Smooth muscle cell (in vitro differentiated cells): ENCODE results near the gene PCAT6. TPM values are rescaled to one million over a fixed set of nuclear protein-coding genes. Genes with fewer than 3 reads are reported as not detected.

Source experiments
- DNase-seq: peaks from one replicate; lab custom pipeline; 2025; ENCODE audit not compliant: unreplicated experiment; lab: John Stamatoyannopoulos, UW
- H2AFZ ChIP-seq: fragments of 200-600 bp; sonication (generic); 2 replicates; pipeline ENCODE4 v1.6.0; 2016; ENCODE audit warnings: antibody characterized with exemption, low read depth, mild to moderate bottlenecking
- H3F3A ChIP-seq: fragments of 200-600 bp; sonication (generic); 2 replicates; pipeline ENCODE4 v1.6.0; 2017; ENCODE audit warnings: antibody characterized with exemption, low read depth
- H3K27ac ChIP-seq: fragments of 200-600 bp; sonication (generic); 2 replicates; pipeline ENCODE4 v1.5.1; 2016; ENCODE audit warnings: low read depth, mild to moderate bottlenecking
- H3K27me3 ChIP-seq: fragments of 200-600 bp; sonication (generic); 2 replicates; pipeline ENCODE4 v1.6.1; 2016; ENCODE audit warnings: low read depth, mild to moderate bottlenecking
- H3K36me3 ChIP-seq: fragments of 200-600 bp; sonication (generic); 2 replicates; pipeline ENCODE4 v1.5.1; 2016; ENCODE audit warnings: low read depth
- H3K4me1 ChIP-seq: fragments of 200-600 bp; sonication (generic); 2 replicates; pipeline ENCODE4 v1.5.1; 2016; ENCODE audit warnings: low read depth
- H3K4me2 ChIP-seq: fragments of 200-600 bp; sonication (generic); 2 replicates; pipeline ENCODE4 v1.6.0; 2016; ENCODE audit warnings: mild to moderate bottlenecking
- H3K4me3 ChIP-seq: fragments of 200-600 bp; sonication (generic); 2 replicates; pipeline ENCODE4 v1.5.1; 2016; ENCODE audit warnings: mild to moderate bottlenecking
- H3K79me2 ChIP-seq: fragments of 200-600 bp; sonication (generic); 2 replicates; pipeline ENCODE4 v1.6.0; 2016; ENCODE audit warnings: low read depth, mild to moderate bottlenecking
- H3K9ac ChIP-seq: fragments of 200-600 bp; sonication (generic); 2 replicates; pipeline ENCODE4 v1.6.0; 2016; ENCODE audit warnings: low read depth
- H3K9me3 ChIP-seq: fragments of 200-600 bp; sonication (generic); replicated peaks from 2 replicates; pipeline ENCODE4 v1.5.1; 2016; ENCODE audit warnings: low read depth
- H4K20me1 ChIP-seq: fragments of 200-600 bp; sonication (generic); 2 replicates; pipeline ENCODE4 v1.6.0; 2016; ENCODE audit warnings: low read depth
- CTCF ChIP-seq: fragments of 200-600 bp; sonication (generic); IDR thresholded peaks from 2 replicates; pipeline ENCODE4 v1.5.1; 2017; ENCODE audit warnings: borderline replicate concordance, mild to moderate bottlenecking, antibody characterized with exemption; ENCODE audit not compliant: insufficient read depth, poor library complexity, severe bottlenecking
- WGBS: methylation state at CpG from one replicate; pipeline ENCODE4 v1.1.7; 2016; ENCODE audit warnings: low lambda C conversion rate; 5-methylcytosine and 5-hydroxymethylcytosine counted together
- polyA plus RNA-seq: library from polyadenylated mRNA; unstranded; fragments of >200 nt; fragmentation: Nextera tagmentation; extraction: Ambion mirVana; gene quantifications from 2 replicates; pipeline ENCODE4 v1.2.1, GENCODE V29; 2016
- total RNA-seq: library from RNA; depleted of rRNA; stranded (reverse); fragments of >200 nt; gene quantifications from 2 replicates; pipeline ENCODE4 v1.2.3, GENCODE V29; 2014

Gene PCAT6
- total and polyA plus RNA-seq, 2 experiments from 2014 or later = 13.0 to 30.1 TPM

DNA sequence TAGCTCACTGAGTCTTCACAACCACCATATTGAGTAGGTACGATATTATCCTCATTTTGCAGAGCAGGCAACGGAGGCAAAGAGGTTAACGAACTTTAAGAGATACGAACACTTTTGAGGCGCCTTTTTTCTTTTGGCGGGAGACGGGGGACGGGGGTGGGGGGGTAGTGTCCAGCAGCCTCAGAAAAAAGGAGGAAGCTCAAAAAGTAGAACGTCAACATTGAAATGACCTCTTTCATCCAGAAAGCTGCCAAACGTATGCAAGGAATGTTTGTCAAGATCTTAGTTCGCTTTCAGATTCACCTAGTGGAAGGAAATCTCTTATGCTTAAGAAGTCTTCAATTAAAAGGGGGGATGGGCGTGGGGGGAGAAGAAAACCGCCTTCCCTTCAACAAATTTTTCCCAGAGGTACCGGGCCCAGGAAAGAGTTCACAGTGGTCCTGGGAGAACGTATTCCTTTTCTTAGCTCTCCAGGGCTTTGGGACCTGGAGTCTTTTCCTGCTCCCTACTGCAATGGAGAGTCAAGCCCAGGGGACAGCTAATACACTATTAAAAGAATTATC, 1.1 kb upstream of the PCAT6 start:
- peak overlapping the region; percentile 95 for H3K4me2 ChIP-seq
- H3K27ac ChIP-seq = peak overlapping the region; percentile 96
- H3K9ac ChIP-seq = no peak overlapping the region
- no peak for TF ChIP-seq CTCF
- no peaks in the 10 kb centered on the region for H3K36me3 ChIP-seq
- peaks cover 38% of the 10 kb centered on the region for H3K79me2 ChIP-seq
- peaks cover 13% of the 10 kb centered on the region for H3F3A ChIP-seq
- peak overlapping the region; percentile 76 for H3K4me3 ChIP-seq
- H2AFZ ChIP-seq = peak overlapping the region; percentile 99
- H3K9me3 ChIP-seq = no peaks in the 10 kb centered on the region
- WGBS = 46% methylated on average over 15 of the region's 15 CpGs
- H4K20me1 ChIP-seq = peaks cover 27% of the 10 kb centered on the region
- DNase-seq = no peak
- no peaks in the 10 kb centered on the region for H3K27me3 ChIP-seq
- peaks cover 48% of the 10 kb centered on the region for H3K4me1 ChIP-seq

GRCh38 chr1:202810193-202810614, 550 bp upstream of the PCAT6 start:
- no peaks in the 10 kb centered on the region for H3K9me3 ChIP-seq
- peaks cover 22% of the 10 kb centered on the region for H4K20me1 ChIP-seq
- H3F3A ChIP-seq = peaks cover 13% of the 10 kb centered on the region
- peak overlapping the region; percentile 96 for H3K27ac ChIP-seq
- peaks cover 32% of the 10 kb centered on the region for H3K79me2 ChIP-seq
- H3K4me2 ChIP-seq = peak overlapping the region; percentile 95
- peaks cover 43% of the 10 kb centered on the region for H3K4me1 ChIP-seq
- no peaks in the 10 kb centered on the region for H3K36me3 ChIP-seq
- no peak for TF ChIP-seq CTCF
- no peak for DNase-seq
- no peaks in the 10 kb centered on the region for H3K27me3 ChIP-seq
- WGBS = 8% methylated on average over 13 of the region's 13 CpGs
- H3K4me3 ChIP-seq = peak overlapping the region; percentile 76
- peak overlapping the region; percentile 94 for H3K9ac ChIP-seq
- H2AFZ ChIP-seq = peak overlapping the region; percentile 99

GRCh38 chr1:202811296-202812175, 782 bp downstream of the PCAT6 start:
- peak overlapping the region; percentile 95 for H3K4me2 ChIP-seq
- H3K9me3 ChIP-seq = no peaks in the 10 kb centered on the region
- TF ChIP-seq CTCF = no peak
- peak overlapping the region; percentile 76 for H3K4me3 ChIP-seq
- peaks cover 13% of the 10 kb centered on the region for H3F3A ChIP-seq
- peak overlapping the region; percentile 76 for H2AFZ ChIP-seq
- no peaks in the 10 kb centered on the region for H3K36me3 ChIP-seq
- 9% methylated on average over 30 of the region's 43 CpGs for WGBS
- H3K27ac ChIP-seq = peak overlapping the region; percentile 96
- H4K20me1 ChIP-seq = peaks cover 8% of the 10 kb centered on the region
- DNase-seq = no peak
- H3K4me1 ChIP-seq = peaks cover 31% of the 10 kb centered on the region
- no peaks in the 10 kb centered on the region for H3K27me3 ChIP-seq
- H3K79me2 ChIP-seq = peaks cover 19% of the 10 kb centered on the region
- H3K9ac ChIP-seq = peak overlapping the region; percentile 94
